GM06990 (cell line): ENCODE measurements around the gene C14orf119.

Experiments used
- DNase-seq: peaks from one replicate; pipeline ENCODE4 v3.0.0-alpha.2; 2011; ENCODE audit not compliant: insufficient read length; ENCODE audit errors: extremely low read depth
- H3K27me3 ChIP-seq: replicated peaks from 2 replicates; pipeline ENCODE4 v1.6.0; 2011; ENCODE audit warnings: low read length; ENCODE audit not compliant: control insufficient read depth, insufficient read depth
- H3K36me3 ChIP-seq: 2 replicates; pipeline ENCODE4 v1.5.1; 2011; ENCODE audit warnings: low read length; ENCODE audit not compliant: control insufficient read depth, insufficient read depth
- H3K4me3 ChIP-seq: replicated peaks from 2 replicates; pipeline ENCODE4 v1.5.1; 2011; ENCODE audit warnings: low read depth, mild to moderate bottlenecking, control low read depth, low read length
- TF ChIP-seq, protein P1 (sequence below): IDR thresholded peaks from 2 replicates; pipeline ENCODE4 v1.5.1; 2011; ENCODE audit warnings: low read length, control low read depth, mild to moderate bottlenecking, inconsistent platforms; ENCODE audit not compliant: insufficient read depth, poor library complexity, severe bottlenecking

The C14orf119 gene

DNA sequence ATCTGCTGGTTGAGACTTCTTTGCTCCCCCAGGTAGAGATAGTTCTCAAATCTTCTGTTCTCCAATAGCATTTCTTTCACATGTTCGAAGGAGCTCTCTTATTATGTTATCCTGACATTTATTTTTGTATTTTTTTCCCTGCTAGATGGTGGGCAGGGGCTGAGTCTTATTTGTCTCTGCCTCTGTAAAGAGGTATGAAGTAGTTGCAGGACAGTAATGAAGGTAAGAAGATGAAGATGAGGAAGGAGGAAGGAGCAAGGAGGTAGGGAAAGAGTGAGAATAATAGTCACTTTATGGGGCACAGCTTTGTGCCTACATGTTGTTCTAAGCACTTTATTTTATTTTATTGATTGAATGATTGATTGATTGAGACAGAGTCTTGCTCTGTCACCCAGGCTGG, 14.5 kb downstream of the C14orf119 start:
- no peak for DNase-seq
- TF ChIP-seq, protein P1, sequence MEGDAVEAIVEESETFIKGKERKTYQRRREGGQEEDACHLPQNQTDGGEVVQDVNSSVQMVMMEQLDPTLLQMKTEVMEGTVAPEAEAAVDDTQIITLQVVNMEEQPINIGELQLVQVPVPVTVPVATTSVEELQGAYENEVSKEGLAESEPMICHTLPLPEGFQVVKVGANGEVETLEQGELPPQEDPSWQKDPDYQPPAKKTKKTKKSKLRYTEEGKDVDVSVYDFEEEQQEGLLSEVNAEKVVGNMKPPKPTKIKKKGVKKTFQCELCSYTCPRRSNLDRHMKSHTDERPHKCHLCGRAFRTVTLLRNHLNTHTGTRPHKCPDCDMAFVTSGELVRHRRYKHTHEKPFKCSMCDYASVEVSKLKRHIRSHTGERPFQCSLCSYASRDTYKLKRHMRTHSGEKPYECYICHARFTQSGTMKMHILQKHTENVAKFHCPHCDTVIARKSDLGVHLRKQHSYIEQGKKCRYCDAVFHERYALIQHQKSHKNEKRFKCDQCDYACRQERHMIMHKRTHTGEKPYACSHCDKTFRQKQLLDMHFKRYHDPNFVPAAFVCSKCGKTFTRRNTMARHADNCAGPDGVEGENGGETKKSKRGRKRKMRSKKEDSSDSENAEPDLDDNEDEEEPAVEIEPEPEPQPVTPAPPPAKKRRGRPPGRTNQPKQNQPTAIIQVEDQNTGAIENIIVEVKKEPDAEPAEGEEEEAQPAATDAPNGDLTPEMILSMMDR, result no peak
- H3K36me3 ChIP-seq, result no peaks in the 10 kb centered on the region
- H3K27me3 ChIP-seq, result no peaks in the 10 kb centered on the region; the same call in none of the 2 replicates
- H3K4me3 ChIP-seq, result no peak overlapping the region

DNA sequence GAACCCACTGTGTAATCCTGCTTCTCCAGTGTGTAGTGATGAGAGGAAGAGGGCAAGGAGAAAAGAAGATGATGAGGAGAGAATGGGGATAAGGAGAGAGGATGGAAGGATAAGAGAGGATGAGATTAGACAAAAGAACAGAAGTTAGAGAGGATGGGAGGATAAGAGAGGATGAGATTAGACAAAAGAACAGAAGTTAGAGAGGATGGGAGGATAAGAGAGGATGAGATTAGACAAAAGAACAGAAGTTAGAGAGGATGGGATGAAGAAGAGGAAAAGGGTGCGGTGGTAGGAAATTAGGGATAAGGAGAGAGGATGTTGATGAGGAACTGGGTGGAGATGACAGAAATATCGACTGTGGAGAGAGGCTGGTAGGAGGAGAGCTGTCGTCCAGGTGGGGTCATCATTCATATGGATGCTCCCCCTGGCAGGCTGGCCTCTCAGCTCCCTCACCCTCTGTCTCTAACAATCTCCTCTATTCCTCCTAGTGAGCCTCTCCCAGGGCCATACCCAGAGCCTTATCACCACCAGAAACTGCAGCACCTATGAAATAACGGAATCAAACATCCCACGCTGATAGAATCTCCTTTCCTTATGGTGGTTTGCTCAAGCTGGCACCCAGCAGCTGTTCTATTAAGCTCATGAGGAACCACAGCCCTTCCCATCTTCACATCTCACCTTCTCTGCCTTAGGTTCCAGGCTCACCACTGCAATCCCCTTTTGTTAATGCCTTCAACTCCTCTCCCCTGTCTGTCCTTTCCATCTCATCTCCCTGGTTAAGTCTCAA, 15.5 kb downstream of the C14orf119 start:
- Histone ChIP-seq H3K27me3 (no peaks in the 10 kb centered on the region; the same call in none of the 2 replicates), H3K36me3 (no peaks in the 10 kb centered on the region), H3K4me3 (no peak overlapping the region)
- DNase-seq, result no peak
- TF ChIP-seq, protein P1, result no peak

DNA sequence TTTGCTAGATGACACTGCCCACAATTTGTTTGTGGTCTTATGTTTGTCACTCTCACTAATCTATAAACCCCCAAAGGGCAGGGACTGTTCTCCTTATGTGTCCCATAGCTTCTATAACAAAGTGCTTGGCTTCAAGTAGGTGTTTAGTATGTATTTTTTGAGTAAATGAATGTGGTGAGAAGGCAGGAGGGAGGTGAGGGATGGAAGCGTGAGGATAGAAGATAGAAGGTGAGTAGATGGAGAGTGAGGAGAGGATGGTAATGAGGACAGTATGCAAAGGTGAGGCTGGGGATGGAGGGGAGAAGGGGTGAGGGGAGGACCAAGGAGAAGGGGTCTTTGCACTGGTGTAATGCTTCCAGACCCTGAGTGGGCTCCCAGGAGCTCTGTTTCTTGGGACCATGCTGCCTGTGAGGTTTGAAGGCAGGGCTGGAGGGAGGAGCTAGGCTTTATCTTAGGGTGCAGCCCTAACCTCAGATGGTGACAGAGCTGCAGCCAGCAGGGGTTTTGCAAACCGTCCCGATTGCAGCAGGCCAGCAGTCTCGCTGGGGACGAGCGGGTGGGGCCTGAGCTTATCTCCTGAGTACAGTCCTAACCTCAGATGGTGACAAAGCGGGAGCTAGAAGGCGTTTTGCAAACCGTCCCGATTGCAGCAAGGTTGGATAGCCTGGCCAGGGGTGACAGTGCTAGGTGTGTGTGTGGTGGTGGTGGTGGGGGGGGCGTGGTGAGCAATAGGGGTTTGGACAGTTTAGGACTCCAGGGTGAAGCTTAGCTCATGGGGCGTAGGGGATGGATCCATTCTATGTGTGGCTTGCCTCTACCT, 17.3 kb downstream of the C14orf119 start:
- no peaks in the 10 kb centered on the region; the same call in none of the 2 replicates for H3K27me3 ChIP-seq
- no peak overlapping the region for H3K4me3 ChIP-seq
- TF ChIP-seq, protein P1, result no peak
- no peak for DNase-seq
- H3K36me3 ChIP-seq, result no peaks in the 10 kb centered on the region

DNA sequence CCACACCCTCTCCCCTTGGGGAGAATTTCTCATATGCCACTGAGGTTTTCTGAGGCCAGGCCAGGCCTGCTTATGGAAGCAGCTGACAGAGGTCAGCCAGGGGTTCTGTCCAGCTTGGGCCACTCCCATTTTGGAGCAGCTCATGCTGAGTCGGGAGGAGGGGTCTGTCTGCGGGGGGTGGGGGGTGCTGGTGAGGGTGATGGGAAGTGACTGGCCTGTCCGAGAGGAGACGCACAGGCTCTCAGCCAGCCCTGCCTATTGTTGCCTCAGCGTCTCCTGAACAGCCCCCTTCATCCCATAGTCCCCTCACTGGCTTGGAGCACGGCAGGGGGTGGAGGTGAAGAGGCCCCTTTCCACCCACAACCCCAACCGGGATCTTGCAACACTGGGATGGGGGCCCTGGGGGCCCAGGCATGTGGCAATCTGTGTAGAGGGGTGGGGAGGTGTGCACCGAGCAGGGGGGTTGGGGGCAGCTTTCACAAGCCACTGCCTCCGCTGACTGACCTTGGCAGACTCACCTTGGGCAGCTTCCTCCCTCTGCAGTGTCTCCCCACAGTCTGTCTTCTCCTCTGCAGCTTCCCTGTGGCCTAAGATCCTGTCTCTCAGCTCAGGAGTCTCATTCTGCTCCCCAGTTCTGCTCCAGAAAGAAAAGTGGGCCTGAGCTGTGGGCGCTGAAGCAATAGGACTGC, 18.3 kb downstream of the C14orf119 start:
- no peak for DNase-seq
- no peaks in the 10 kb centered on the region for H3K36me3 ChIP-seq
- no peak overlapping the region for H3K4me3 ChIP-seq
- TF ChIP-seq, protein P1, result no peak
- H3K27me3 ChIP-seq, result no peaks in the 10 kb centered on the region; the same call in none of the 2 replicates

DNA sequence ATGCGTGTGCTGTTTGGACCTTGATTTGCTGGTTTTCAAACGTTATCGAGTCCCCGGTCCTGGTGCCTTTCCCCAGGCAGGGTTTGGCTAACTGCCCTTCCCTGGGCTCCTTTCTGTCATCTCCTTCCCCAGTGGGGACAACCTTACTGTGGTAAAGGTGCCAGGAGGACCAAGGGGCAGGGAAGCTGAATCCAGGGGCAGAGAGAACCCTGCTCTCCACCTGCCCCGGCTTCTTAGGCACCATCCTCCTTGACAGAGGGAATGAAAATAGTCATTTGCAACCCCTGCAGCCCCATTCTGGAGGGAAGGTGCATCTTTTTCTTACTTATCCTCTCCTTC, 18.8 kb downstream of the C14orf119 start:
- Histone ChIP-seq H3K27me3 (no peaks in the 10 kb centered on the region; the same call in none of the 2 replicates), H3K36me3 (no peaks in the 10 kb centered on the region), H3K4me3 (no peak overlapping the region)
- no peak for DNase-seq
- TF ChIP-seq, protein P1, result no peak
